ENCODE data around the gene ABCF1.

GRCh38 chr6:30610065-30610464 is 38.8 kb downstream of the ABCF1 start:
- TF ChIP-seq, protein P1, sequence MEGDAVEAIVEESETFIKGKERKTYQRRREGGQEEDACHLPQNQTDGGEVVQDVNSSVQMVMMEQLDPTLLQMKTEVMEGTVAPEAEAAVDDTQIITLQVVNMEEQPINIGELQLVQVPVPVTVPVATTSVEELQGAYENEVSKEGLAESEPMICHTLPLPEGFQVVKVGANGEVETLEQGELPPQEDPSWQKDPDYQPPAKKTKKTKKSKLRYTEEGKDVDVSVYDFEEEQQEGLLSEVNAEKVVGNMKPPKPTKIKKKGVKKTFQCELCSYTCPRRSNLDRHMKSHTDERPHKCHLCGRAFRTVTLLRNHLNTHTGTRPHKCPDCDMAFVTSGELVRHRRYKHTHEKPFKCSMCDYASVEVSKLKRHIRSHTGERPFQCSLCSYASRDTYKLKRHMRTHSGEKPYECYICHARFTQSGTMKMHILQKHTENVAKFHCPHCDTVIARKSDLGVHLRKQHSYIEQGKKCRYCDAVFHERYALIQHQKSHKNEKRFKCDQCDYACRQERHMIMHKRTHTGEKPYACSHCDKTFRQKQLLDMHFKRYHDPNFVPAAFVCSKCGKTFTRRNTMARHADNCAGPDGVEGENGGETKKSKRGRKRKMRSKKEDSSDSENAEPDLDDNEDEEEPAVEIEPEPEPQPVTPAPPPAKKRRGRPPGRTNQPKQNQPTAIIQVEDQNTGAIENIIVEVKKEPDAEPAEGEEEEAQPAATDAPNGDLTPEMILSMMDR (IDR thresholded peaks at IDR 0.05; ENCODE audit: poor library complexity, severe bottlenecking), result no peak
- TF ChIP-seq EP300 (conservative IDR thresholded peaks at IDR 0.05; ENCODE audit: poor library complexity, severe bottlenecking) (no peak), RAD21 (conservative IDR thresholded peaks at IDR 0.05) (no peak)

Measured in neural cell (in vitro differentiated cells).